Neural cell (in vitro differentiated cells): ENCODE results near the gene ADCY7. TPM values are rescaled to one million over a fixed set of nuclear protein-coding genes. Genes with fewer than 3 reads are reported as not detected.

Experiments
- H2AFZ ChIP-seq: fragments of 200-600, 300-800 bp; sonication (generic), shearing (Covaris generic); 2 replicates; pipeline ENCODE4 v1.6.0; 2014; ENCODE audit warnings: low read depth, mild to moderate bottlenecking, antibody characterized with exemption, low read length, moderate library complexity
- H3F3A ChIP-seq: fragments of 200-600 bp; shearing (Covaris generic); 2 replicates; pipeline ENCODE4 v1.6.1; 2016; ENCODE audit warnings: mild to moderate bottlenecking, moderate library complexity, mixed read lengths, antibody characterized with exemption, low read length; ENCODE audit not compliant: insufficient read depth, poor library complexity, severe bottlenecking
- H3K27ac ChIP-seq: fragments of 200-600, 300-800 bp; sonication (generic), shearing (Covaris generic); 2 replicates; pipeline ENCODE4 v1.5.1; 2014; ENCODE audit warnings: mild to moderate bottlenecking, low read length, moderate library complexity
- H3K27me3 ChIP-seq: fragments of 300-800, 200-600 bp; sonication (generic), shearing (Covaris generic); 2 replicates; pipeline ENCODE4 v1.6.0; 2014; ENCODE audit warnings: mild to moderate bottlenecking, low read depth, low read length, moderate library complexity; ENCODE audit not compliant: insufficient read depth
- H3K36me3 ChIP-seq: fragments of 300-800, 200-600 bp; sonication (generic), shearing (Covaris generic); 2 replicates; pipeline ENCODE4 v1.5.1; 2014; ENCODE audit warnings: mild to moderate bottlenecking, antibody characterized with exemption, low read length, moderate library complexity; ENCODE audit not compliant: insufficient read depth
- H3K4me2 ChIP-seq: fragments of 300-800, 200-600 bp; sonication (generic), shearing (Covaris generic); 2 replicates; pipeline ENCODE4 v1.6.0; 2014; ENCODE audit warnings: mild to moderate bottlenecking, low read length
- H3K4me3 ChIP-seq: fragments of 300-800, 200-600 bp; sonication (generic), shearing (Covaris generic); 2 replicates; pipeline ENCODE4 v1.5.1; 2014; ENCODE audit warnings: mild to moderate bottlenecking, low read length, moderate library complexity
- H3K79me2 ChIP-seq: fragments of 200-600 bp; shearing (Covaris generic); replicated peaks from 2 replicates; pipeline ENCODE4 v1.6.0; 2014; ENCODE audit warnings: mild to moderate bottlenecking, low read length, moderate library complexity; ENCODE audit not compliant: insufficient read depth
- H3K9ac ChIP-seq: fragments of 300-800, 200-600 bp; sonication (generic), shearing (Covaris generic); 2 replicates; pipeline ENCODE4 v1.6.1; 2016; ENCODE audit warnings: mild to moderate bottlenecking, low read length, mixed read lengths
- H3K9me2 ChIP-seq: fragments of 200-600 bp; shearing (Covaris generic); 2 replicates; pipeline ENCODE4 v1.6.1; 2016; ENCODE audit warnings: mild to moderate bottlenecking, low read length, mixed read lengths; ENCODE audit not compliant: insufficient read depth
- H3K9me3 ChIP-seq: fragments of 200-600, 300-800 bp; sonication (generic), shearing (Covaris generic); 2 replicates; pipeline ENCODE4 v1.6.1; 2016; ENCODE audit warnings: mild to moderate bottlenecking, mixed run types, low read length, moderate library complexity, mixed read lengths
- H4K20me1 ChIP-seq: fragments of 200-600 bp; shearing (Covaris generic); 2 replicates; pipeline ENCODE4 v1.6.1; 2016; ENCODE audit warnings: mild to moderate bottlenecking, mixed run types; ENCODE audit not compliant: insufficient read depth
- CTCF ChIP-seq: fragments of 450-650 bp; IDR thresholded peaks from 2 replicates; pipeline ENCODE4 v1.5.1; 2014; ENCODE audit warnings: antibody characterized with exemption, mild to moderate bottlenecking, moderate library complexity; ENCODE audit not compliant: poor library complexity, severe bottlenecking
- EP300 ChIP-seq: fragments of 450-650 bp; conservative IDR thresholded peaks from 2 replicates; pipeline ENCODE4 v1.6.1; 2014; ENCODE audit warnings: antibody characterized with exemption, mild to moderate bottlenecking, moderate library complexity; ENCODE audit not compliant: poor library complexity, severe bottlenecking
- EZH2 ChIP-seq: fragments of 200-600, 300-800 bp; shearing (Covaris generic), sonication (generic); IDR thresholded peaks from 2 replicates; pipeline ENCODE4 v1.6.1; 2014; ENCODE audit warnings: antibody characterized with exemption, low read length, borderline replicate concordance, mild to moderate bottlenecking; ENCODE audit not compliant: insufficient read depth, poor library complexity, severe bottlenecking
- MXI1 ChIP-seq: fragments of 450-650 bp; conservative IDR thresholded peaks from 2 replicates; pipeline ENCODE4 v1.6.1; 2014; ENCODE audit warnings: antibody characterized with exemption, mild to moderate bottlenecking; ENCODE audit not compliant: poor library complexity, severe bottlenecking
- POLR2AphosphoS5 ChIP-seq: IDR thresholded peaks from 2 replicates; pipeline ENCODE4 v1.6.1; 2012
- RAD21 ChIP-seq: fragments of 450-650 bp; conservative IDR thresholded peaks from 2 replicates; pipeline ENCODE4 v1.6.1; 2014; ENCODE audit warnings: antibody characterized with exemption, mild to moderate bottlenecking, moderate library complexity
- REST ChIP-seq: IDR thresholded peaks from 2 replicates; pipeline ENCODE4 v1.6.1; 2012; ENCODE audit warnings: borderline replicate concordance
- SMC3 ChIP-seq: fragments of 450-650 bp; conservative IDR thresholded peaks from 2 replicates; pipeline ENCODE4 v1.6.1; 2014; ENCODE audit warnings: antibody characterized with exemption, mild to moderate bottlenecking, moderate library complexity; ENCODE audit not compliant: poor library complexity
- TAF1 ChIP-seq: IDR thresholded peaks from 2 replicates; pipeline ENCODE4 v1.6.1; 2012; ENCODE audit warnings: low read depth
- polyA plus RNA-seq: library from polyadenylated mRNA; depleted of rRNA; stranded (reverse); fragments of >200 nt; gene quantifications from 2 replicates; pipeline ENCODE4 v1.2.3, GENCODE V29; 2014

ADCY7 gene
- polyA plus RNA-seq, 1 donor from 2014 or later, result 2.0 TPM

GRCh38 chr16:50276326-50276640 is 9.9 kb downstream of the ADCY7 start:
- H4K20me1 ChIP-seq, result no peaks in the 10 kb centered on the region
- no peak overlapping the region for H2AFZ ChIP-seq
- H3K9me2 ChIP-seq, result no peaks in the 10 kb centered on the region
- no peak overlapping the region for H3K27ac ChIP-seq
- H3K36me3 ChIP-seq, result no peaks in the 10 kb centered on the region
- no peak overlapping the region for H3K4me3 ChIP-seq
- TF ChIP-seq EP300, result no peak
- no peak for TF ChIP-seq SMC3
- TF ChIP-seq MXI1, result no peak
- no peak for TF ChIP-seq EZH2
- TF ChIP-seq CTCF, result no peak
- no peak for TF ChIP-seq RAD21
- TF ChIP-seq REST, result no peak
- no peak for TF ChIP-seq POLR2AphosphoS5
- no peaks in the 10 kb centered on the region for H3K9me3 ChIP-seq
- H3F3A ChIP-seq, result no peaks in the 10 kb centered on the region
- H3K4me2 ChIP-seq, result no peak overlapping the region
- no peaks in the 10 kb centered on the region for H3K27me3 ChIP-seq
- H3K9ac ChIP-seq, result no peak overlapping the region
- H3K79me2 ChIP-seq, result no peaks in the 10 kb centered on the region

- Histone ChIP-seq H3K9me2 (no peaks in the 10 kb centered on the region), H3K79me2 (no peaks in the 10 kb centered on the region), H4K20me1 (no peaks in the 10 kb centered on the region), H3K27ac (no peak overlapping the region), H3K9me3 (no peaks in the 10 kb centered on the region), H3K36me3 (no peaks in the 10 kb centered on the region), H3K27me3 (no peaks in the 10 kb centered on the region), H3F3A (no peaks in the 10 kb centered on the region), H3K4me3 (no peak overlapping the region), H3K4me2 (no peak overlapping the region), H2AFZ (no peak overlapping the region), H3K9ac (no peak overlapping the region)
- TF ChIP-seq TAF1 (no peak), RAD21 (no peak), CTCF (no peak), SMC3 (no peak), MXI1 (no peak), EP300 (no peak), REST (no peak), EZH2 (no peak), POLR2AphosphoS5 (no peak)
These were observed 10.6 kb downstream of the ADCY7 start for GRCh38 chr16:50276801-50277555.
